HUES6 (cell line): ENCODE data around the gene GUCY2F.
A peak's percentile ranks its signal among the peaks of the same experiment; 100 is the strongest.

ENCODE experiments used
- H3K27ac ChIP-seq: 2 replicates; pipeline ENCODE4 v1.7.0; 2013; ENCODE audit warnings: low read depth, mild to moderate bottlenecking, low read length, inconsistent platforms
- H3K27me3 ChIP-seq: 2 replicates; pipeline ENCODE4 v1.6.1; 2013; ENCODE audit warnings: low read length; ENCODE audit not compliant: control insufficient read depth, insufficient read depth
- H3K36me3 ChIP-seq: 2 replicates; pipeline ENCODE4 v1.6.1; 2013; ENCODE audit warnings: low read length; ENCODE audit not compliant: control insufficient read depth, insufficient read depth
- H3K4me1 ChIP-seq: 2 replicates; pipeline ENCODE4 v1.6.1; 2013; ENCODE audit warnings: low read length; ENCODE audit not compliant: control insufficient read depth, insufficient read depth
- H3K4me3 ChIP-seq: 2 replicates; pipeline ENCODE4 v1.5.1; 2013; ENCODE audit warnings: low read depth, low read length
- H3K9ac ChIP-seq: one replicate; pipeline ENCODE4 v1.6.1; 2013; ENCODE audit warnings: mild to moderate bottlenecking, low read length
- H3K9me3 ChIP-seq: 2 replicates; pipeline ENCODE4 v1.6.1; 2013; ENCODE audit warnings: low read depth, low read length; ENCODE audit not compliant: control insufficient read depth, insufficient read depth

Gene GUCY2F

DNA sequence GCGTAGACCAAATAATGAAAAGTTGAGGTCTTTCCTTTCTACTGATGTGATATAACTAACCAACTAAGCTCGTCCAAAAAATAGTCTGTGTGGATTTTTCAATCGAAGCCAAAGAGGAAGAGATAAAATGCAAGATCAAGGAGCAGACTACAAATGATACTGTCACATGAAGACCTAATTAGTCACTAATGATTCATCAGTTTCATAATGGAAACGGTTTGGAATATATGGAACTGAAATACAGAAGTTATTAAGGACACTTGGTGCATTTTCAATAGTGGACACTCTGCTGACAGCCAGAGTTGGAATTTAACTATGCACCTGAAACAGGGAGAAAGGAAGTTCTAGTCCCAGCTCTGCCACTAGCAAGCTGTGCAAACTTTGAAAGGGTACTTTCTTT is 119.8 kb downstream of the GUCY2F start:
- H3K9me3 ChIP-seq = peaks cover 7% of the 10 kb centered on the region; the same call in 1 of the 2 replicates
- H3K27ac ChIP-seq = no peak overlapping the region
- no peaks in the 10 kb centered on the region; the same call in 1 of the 2 replicates for H3K4me1 ChIP-seq
- peaks cover 4% of the 10 kb centered on the region; the same call in 1 of the 2 replicates for H3K27me3 ChIP-seq
- no peak overlapping the region for H3K4me3 ChIP-seq
- H3K9ac ChIP-seq = no peak overlapping the region
- no peaks in the 10 kb centered on the region for H3K36me3 ChIP-seq

DNA sequence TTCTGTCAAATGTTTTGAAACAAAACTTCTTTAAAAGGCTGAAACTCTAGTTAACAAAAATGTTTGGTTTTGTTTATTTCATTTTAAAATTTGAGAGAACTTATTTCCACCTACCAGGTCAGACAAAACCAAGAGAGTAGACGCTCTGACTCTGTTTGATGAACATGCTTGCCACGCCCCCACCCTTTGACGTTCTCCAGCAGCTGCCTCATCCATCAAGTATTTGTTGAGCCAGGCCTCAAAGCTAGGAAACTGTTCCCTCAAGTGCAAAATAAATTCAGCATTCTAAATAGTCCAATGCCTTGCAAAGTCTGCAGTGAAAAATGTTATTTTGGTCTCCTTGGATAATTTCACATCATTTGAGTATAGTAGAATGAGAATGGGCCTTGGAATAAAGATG is 121.6 kb downstream of the GUCY2F start:
- no peak overlapping the region for H3K9ac ChIP-seq
- H3K27ac ChIP-seq = no peak overlapping the region
- H3K27me3 ChIP-seq = peaks cover 7% of the 10 kb centered on the region; the same call in 1 of the 2 replicates
- peaks cover 2% of the 10 kb centered on the region; the same call in 1 of the 2 replicates for H3K4me1 ChIP-seq
- H3K9me3 ChIP-seq = peaks cover 7% of the 10 kb centered on the region; the same call in 1 of the 2 replicates
- no peak overlapping the region for H3K4me3 ChIP-seq
- H3K36me3 ChIP-seq = no peaks in the 10 kb centered on the region

DNA sequence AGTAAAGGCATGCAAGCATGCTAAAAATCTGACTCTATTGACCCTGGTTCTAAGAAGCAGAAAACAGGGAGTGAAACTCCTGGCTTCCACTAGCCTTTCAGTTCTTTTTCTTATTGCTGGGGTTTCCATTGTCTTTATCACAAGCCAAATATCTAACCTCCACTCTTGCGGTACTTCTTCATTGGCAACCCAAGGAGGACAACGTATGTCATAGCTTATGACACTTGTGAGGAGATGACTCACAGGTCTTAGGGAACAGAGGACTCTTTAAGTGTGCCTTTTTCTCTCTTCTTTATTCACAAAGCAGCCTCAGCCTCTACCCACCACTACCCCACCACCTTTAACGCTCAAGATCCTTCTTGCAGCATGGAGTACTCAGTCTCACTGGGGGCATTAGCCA is 124.2 kb downstream of the GUCY2F start:
- Histone ChIP-seq H3K4me1 (peaks cover 2% of the 10 kb centered on the region; the same call in 1 of the 2 replicates), H3K4me3 (no peak overlapping the region), H3K27ac (no peak overlapping the region), H3K9ac (no peak overlapping the region), H3K36me3 (no peaks in the 10 kb centered on the region), H3K27me3 (peaks cover 7% of the 10 kb centered on the region; the same call in 1 of the 2 replicates), H3K9me3 (peaks cover 7% of the 10 kb centered on the region; the same call in 1 of the 2 replicates)

DNA sequence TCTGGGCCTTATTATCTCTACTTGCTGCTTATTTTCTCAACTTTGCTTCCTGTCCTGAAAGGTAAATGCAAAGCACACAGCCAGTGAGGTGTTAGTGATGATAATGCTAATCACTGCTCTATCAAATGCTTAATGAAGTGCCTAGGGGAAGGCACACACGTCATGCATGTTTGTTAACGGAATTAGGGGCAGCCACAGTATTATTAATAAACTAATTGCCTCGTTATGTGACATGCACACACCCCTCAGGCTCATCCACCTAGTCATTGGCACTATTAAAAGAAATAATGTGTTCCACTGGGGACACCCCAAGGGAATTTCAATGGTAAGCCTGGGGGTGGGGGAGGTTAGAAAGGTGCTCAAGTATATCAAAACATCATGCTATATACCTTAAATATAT is 125.2 kb downstream of the GUCY2F start:
- peaks cover 7% of the 10 kb centered on the region; the same call in 1 of the 2 replicates for H3K9me3 ChIP-seq
- H3K36me3 ChIP-seq = no peaks in the 10 kb centered on the region
- H3K27ac ChIP-seq = no peak overlapping the region
- H3K4me1 ChIP-seq = peaks cover 2% of the 10 kb centered on the region; the same call in 1 of the 2 replicates
- H3K9ac ChIP-seq = no peak overlapping the region
- H3K4me3 ChIP-seq = no peak overlapping the region
- peaks cover 7% of the 10 kb centered on the region; the same call in 1 of the 2 replicates for H3K27me3 ChIP-seq

DNA sequence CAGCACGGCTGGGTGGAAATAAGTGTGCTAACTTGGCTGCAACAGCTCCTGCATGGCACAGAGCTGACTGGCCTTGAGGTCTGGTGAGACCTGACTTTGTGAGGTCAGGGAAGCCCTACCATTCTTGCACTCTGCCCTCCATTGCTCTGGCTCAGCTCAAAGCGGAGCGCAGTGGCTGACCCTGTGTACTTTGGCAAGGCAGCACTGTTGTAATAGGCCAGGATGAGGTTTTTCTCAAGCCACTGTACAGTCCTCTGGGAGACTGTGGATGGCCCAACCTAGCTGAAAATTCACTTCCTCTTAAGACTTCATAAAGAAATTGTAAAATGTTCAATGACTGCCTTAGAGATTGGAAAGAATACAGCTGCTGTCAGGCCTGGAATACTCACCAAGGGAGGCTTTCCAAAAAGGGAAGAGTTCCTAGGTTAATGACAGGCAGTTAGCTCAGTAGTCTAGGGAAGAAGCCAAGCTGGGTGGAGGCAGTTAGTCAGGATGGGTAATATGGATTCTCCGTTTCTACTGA is 129.8 kb downstream of the GUCY2F start:
- no peak overlapping the region for H3K4me3 ChIP-seq
- H3K9ac ChIP-seq = no peak overlapping the region
- peaks cover 11% of the 10 kb centered on the region for H3K4me1 ChIP-seq
- H3K36me3 ChIP-seq = no peaks in the 10 kb centered on the region
- peaks cover 7% of the 10 kb centered on the region; the same call in 1 of the 2 replicates for H3K27me3 ChIP-seq
- no peak overlapping the region for H3K27ac ChIP-seq
- no peaks in the 10 kb centered on the region for H3K9me3 ChIP-seq

DNA sequence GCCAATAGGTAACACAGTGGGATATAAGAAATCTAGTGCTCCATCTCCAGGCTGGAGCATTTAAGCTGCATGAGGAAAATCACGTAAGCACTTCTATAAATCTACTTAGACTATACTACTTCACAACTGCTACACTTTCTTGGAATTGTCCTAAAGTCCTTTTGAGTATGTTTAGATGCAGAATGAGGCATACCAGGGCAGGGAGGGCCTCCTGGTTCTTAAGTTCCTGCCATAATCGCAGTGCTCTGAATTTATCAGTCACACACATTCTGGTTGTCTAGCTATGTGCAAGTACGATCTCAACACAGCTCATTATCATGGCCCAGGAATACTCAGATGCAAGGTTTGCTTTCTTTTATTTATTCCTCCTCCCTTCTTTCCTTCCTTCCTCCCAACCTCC is 130.3 kb downstream of the GUCY2F start:
- Histone ChIP-seq H3K36me3 (no peaks in the 10 kb centered on the region), H3K9me3 (no peaks in the 10 kb centered on the region), H3K4me1 (peaks cover 9% of the 10 kb centered on the region), H3K4me3 (no peak overlapping the region), H3K9ac (no peak overlapping the region), H3K27me3 (peaks cover 7% of the 10 kb centered on the region; the same call in 1 of the 2 replicates), H3K27ac (no peak overlapping the region)

DNA sequence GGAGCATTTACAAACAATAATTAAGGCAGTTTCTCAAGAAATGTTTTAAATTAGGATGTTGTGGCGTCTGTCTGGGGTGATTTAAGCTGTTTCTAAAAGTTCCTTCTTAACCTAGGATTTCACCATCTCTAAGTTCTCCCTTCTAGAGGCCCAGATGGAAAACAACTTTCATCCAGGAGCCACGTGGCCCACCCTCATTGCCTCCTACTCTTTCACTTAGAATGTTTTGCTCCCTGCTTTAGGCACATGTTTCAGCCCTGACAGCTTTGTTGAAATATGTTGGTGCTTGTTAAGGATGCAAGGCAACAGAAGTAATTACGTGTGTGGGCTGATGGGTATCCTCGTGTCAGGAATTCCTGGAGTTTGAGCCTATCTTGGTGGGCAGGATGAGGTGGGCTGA is 131.3 kb downstream of the GUCY2F start:
- H3K27ac ChIP-seq = no peak overlapping the region
- H3K4me1 ChIP-seq = peaks cover 9% of the 10 kb centered on the region
- no peaks in the 10 kb centered on the region for H3K9me3 ChIP-seq
- H3K36me3 ChIP-seq = no peaks in the 10 kb centered on the region
- H3K27me3 ChIP-seq = peaks cover 7% of the 10 kb centered on the region; the same call in 1 of the 2 replicates
- no peak overlapping the region for H3K9ac ChIP-seq
- no peak overlapping the region for H3K4me3 ChIP-seq

DNA sequence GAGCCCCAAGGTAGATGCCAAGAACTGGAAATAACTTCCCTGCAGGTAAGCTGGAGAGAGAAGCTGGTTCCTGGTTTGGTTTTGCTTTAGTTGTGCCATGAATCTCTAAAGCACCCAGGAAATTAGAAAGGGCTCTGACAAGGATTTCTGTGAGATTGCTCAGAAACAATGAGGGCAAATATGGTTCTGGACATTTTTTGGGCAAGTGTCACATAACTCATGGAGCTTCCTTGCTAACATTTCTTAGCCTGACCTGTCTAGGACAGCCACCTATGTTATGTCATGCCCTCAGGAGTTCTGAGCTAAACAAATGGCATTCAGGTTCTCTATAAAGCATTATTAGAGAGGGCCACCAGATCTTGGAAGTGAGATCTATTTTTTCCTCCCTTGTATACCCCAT is 131.8 kb downstream of the GUCY2F start:
- Histone ChIP-seq H3K27me3 (peaks cover 4% of the 10 kb centered on the region; the same call in 1 of the 2 replicates), H3K27ac (no peak overlapping the region)

DNA sequence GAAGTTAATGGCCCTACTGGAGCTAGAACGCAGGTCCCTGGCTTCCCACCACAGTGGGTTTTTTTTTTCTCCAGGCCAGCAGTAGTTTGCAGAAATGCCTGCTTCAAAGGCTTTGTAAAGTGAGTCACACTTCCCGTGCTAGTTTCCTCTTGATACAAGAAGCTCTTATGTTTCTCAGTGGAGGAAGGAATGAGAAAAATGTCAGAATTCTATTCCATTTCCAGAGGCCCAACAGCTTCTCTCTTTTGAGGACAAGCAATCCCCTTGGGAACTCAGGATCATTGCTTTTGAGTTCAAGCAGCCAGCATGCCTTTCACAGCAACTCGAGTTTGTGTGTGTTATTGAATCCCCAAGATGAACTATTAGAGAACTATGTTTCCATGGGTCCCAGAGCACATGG is 134.3 kb downstream of the GUCY2F start:
- H3K4me1 ChIP-seq = peaks cover 12% of the 10 kb centered on the region
- no peaks in the 10 kb centered on the region for H3K9me3 ChIP-seq
- H3K36me3 ChIP-seq = no peaks in the 10 kb centered on the region
- H3K27me3 ChIP-seq = peaks cover 11% of the 10 kb centered on the region; the same call in 1 of the 2 replicates
- no peak overlapping the region for H3K4me3 ChIP-seq
- H3K9ac ChIP-seq = peak overlapping the region; percentile 38
- peak overlapping the region; percentile 69; the same call in 1 of the 2 replicates for H3K27ac ChIP-seq

More for the DNA sequence above, 131.8 kb downstream of the GUCY2F start:
- peaks cover 9% of the 10 kb centered on the region for H3K4me1 ChIP-seq
- H3K9me3 ChIP-seq = no peaks in the 10 kb centered on the region
- H3K36me3 ChIP-seq = no peaks in the 10 kb centered on the region
- H3K4me3 ChIP-seq = no peak overlapping the region
- H3K9ac ChIP-seq = no peak overlapping the region

DNA sequence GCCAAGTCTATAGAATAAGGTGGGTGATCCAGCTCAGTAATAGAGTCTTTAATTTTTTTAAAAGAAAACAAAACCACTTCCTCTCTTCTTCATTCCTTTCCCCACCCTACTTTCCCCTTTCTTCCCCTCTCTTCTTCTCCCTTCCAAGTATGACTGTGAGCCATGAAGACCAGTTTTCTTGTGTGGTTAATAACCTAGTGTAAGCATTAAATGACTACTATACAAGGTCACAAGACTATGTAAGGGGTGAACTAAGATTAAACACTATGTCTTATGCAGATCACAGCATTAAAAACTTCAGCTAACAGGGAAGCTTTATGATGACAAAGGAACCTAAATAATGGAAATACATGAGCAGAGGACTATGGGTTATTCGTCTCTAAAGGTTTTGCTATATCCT is 135.4 kb downstream of the GUCY2F start:
- Histone ChIP-seq H3K27me3 (peaks cover 11% of the 10 kb centered on the region; the same call in 1 of the 2 replicates), H3K9ac (no peak overlapping the region), H3K27ac (no peak overlapping the region; the same call in 1 of the 2 replicates), H3K36me3 (no peaks in the 10 kb centered on the region), H3K4me1 (peaks cover 12% of the 10 kb centered on the region), H3K4me3 (no peak overlapping the region), H3K9me3 (peaks cover 9% of the 10 kb centered on the region; the same call in 1 of the 2 replicates)

DNA sequence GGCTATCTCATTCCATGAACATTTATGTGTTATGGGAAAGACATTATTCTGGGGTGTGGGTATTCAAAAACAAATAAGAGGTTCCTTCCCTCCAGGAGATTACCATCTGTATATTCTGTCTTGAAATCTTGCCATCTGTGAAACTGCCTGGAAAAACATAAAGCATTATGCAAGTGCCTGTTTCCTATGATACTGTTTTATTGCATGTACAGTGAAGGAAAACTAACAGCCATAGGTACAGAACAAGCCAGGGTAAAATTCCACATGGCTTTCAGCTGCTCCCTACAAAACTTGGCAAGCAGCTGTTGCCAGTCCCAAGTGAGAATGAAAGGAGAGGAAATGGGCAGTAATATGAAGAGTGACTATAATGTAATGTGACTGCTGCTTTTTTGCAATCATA is 136.0 kb downstream of the GUCY2F start:
- H3K27me3 ChIP-seq = peaks cover 11% of the 10 kb centered on the region; the same call in 1 of the 2 replicates

More for the DNA sequence above, 136.0 kb downstream of the GUCY2F start:
- peaks cover 12% of the 10 kb centered on the region for H3K4me1 ChIP-seq
- no peak overlapping the region for H3K9ac ChIP-seq
- no peaks in the 10 kb centered on the region for H3K36me3 ChIP-seq
- H3K9me3 ChIP-seq = peaks cover 9% of the 10 kb centered on the region; the same call in 1 of the 2 replicates
- no peak overlapping the region for H3K27ac ChIP-seq
- H3K4me3 ChIP-seq = no peak overlapping the region
